CD4-positive, alpha-beta T cell treated with Interleukin-17A for 4 hours (primary cell): ENCODE data around the gene CDC42.

Experiments
- DNase-seq: peaks from one replicate; pipeline ENCODE4 v3.0.0-alpha.2; 2020; ENCODE audit warnings: mixed read lengths

The CDC42 gene

DNA sequence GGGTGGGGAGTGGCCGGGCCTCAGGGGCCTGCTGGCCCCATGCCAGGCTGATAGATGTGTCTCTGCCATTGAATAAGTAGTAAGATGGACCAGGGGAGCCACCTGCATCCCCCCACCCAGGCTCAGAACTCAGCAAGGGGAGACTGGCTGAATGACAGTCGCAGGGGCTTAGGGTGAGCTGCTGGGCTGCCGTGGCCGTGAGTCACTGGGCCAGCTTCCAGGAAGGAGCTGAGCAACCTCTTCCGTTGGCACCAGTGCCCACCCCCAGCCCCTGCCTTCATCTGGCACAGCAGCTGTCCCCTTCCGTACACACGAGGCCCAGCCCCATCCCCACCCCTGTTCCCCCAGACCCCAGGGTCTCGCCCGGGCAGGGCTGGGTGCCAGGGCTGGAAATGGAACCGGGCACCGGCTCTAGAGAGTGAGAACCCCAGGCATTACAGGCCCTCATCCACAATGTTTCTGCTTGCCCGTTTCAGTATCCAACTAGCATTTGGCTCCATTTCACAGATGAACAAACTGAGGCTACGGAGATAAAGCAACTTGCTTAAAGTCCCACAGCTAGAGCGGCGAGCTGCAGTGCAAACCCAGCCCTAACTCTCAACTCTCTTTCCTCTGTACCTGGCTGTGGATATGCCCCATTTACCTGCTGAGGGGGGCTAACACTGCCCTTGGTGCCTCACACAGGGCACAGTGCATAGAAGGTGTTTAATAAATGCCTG lies 80.2 kb downstream of the CDC42 start:
- DNase-seq: no peak

DNA sequence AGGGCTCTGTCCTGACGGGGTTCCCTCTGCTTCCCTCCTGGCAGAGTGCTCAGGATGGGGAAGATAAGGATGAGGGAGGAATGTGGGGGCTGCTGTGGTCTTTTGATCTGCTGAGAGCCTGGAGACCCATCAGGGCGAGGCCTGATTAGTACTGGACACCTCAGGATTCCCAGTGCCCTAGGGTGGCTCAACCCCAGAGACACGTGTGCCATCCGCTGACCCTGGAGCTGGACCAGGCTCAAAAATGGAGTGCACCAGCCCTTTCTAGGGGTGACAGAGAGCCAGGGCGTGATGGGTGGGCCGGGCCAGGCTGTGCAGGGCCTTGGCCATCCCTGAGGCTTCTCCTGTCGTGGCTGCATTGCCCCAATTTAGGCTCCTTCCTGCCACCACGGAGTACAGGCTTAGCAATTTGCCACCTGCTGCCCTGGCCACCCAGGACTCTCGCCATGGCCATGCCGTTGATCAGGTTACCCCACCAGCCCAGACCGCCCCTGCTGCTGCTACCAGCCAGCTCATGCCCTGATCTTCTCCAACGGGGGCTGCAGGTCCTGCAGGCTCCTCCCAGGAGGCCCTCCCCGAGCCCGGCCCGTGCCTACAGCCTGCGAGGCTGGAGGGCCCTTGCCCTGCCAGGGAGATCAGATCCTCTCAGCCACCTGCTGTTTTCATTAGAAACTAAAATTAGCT lies 80.9 kb downstream of the CDC42 start:
- no peak for DNase-seq

DNA sequence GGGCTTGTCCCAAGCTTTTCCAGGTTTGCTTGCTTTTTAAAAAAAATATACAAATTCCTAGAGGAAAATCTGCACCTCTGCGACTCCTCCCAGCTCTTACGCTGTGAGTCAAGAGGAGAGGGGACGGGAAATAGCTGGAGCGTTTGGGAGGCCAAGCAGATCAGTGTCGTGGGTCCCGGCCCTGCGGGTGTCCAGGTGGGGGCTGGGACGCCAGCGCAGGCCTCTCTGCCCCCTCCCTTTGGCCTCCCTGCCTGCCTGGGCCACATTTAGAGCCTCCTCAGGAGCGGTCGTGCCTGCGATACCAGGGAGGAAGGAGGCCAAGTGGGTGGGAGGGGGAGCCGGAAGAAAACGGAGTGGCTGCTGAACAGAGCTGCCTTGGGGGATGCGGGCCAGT lies 81.4 kb downstream of the CDC42 start:
- DNase-seq: no peak

DNA sequence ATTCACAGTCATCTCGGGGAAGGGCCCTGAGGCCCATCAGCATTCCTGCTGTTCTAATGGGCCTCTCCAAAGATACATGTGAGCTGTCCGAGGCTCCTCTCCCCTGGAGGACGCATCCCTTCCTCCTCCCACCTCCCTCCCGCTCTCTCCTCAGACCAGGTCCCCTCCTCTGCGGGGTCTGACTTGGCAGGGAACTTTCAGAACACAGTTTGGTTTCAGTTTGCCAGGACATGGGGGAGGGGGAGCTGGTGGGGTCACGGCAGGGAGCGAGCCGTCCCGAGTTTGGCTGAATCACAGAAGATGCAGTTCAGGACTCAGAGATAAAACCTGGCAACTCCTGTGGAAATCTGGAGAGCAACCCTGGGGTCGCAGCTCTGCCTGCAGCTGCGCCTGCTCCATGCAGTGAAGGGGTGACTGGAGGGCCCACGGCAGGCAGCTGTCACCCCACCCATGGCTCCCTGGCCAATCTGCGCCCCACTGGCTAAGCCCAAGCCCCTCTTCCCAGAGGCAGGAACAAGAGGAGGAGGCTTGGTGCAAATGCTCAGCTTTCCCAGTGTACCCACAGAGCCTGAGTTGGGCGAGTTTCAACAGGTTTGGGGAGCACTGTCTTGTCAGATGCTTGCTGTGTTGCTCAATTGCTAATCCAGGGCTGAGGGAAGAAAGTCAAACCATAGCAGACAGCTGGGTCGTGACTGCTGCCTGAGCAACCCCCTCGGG lies 84.7 kb downstream of the CDC42 start:
- DNase-seq: no peak

DNA sequence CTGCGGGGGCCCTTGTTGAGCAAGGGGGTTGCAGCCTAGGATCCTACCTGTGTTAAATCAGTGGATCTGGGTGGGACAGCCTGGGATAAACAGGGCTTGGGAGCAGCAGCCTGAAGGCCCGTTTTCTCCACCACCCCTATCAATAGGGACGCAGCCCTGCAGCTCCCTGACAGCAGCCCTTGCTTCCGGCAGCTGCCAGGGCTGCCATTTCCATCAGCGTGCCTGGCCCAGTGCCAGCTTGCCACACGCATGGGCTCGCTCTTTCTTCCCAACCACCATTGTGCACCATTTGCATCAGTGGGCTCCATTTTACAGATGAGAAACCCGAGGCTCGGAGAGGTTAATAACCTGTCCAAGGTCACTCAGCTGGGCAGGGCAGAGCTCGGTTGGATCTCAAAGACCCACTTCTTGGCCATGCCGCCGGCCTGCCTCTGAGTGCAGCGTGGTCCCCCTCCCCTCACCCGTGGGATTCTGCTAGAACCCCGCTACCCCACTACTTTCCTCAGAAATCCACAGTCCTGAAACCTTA lies 86.6 kb downstream of the CDC42 start:
- no peak for DNase-seq

DNA sequence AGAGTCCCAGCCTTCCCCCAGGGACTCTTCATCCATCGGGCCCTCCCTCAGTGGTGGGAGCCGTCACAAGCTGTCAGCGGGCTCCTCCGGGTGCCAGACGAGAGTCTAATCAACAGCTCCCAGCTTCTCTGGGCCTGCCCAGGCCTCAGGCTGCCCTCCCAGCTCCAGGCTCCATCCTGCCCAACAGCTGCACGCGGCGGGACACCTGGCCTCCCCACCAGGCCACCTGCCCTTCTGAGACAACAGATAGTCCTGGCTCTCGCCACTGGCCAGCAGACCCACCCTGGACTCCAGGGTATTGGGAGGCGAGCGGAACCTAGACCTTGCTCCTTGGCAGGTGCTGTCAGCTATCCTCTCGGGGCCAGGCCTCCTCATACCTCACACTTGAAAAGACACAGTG lies 87.3 kb downstream of the CDC42 start:
- DNase-seq: no peak
